Coronary artery (tissue), 2 donors: ENCODE results near the gene HSPA5.
"Not testable (repeated sequence)": the region's sequence is repeated elsewhere in the genome, so short reads cannot be mapped to it uniquely, and the experiment has no call there.

Source experiments
- DNase-seq: peaks from one replicate; pipeline ENCODE4 v3.0.0-alpha.2; 2017; ENCODE audit warnings: low spot score
- H3K27ac ChIP-seq, 2 donors: fragments of 200-600 bp; sonication (generic); one replicate each; pipeline ENCODE4 v1.5.1; 2016 to 2019
- H3K4me3 ChIP-seq: fragments of 200-600 bp; sonication (generic); 2 replicates; pipeline ENCODE4 v1.5.1; 2016; ENCODE audit warnings: mild to moderate bottlenecking, moderate library complexity
- TF ChIP-seq, protein P1 (sequence below): fragments of 200-600 bp; sonication (generic); IDR thresholded peaks from one replicate; pipeline ENCODE4 v1.5.1; 2019; ENCODE audit warnings: antibody characterized with exemption

HSPA5 gene

DNA sequence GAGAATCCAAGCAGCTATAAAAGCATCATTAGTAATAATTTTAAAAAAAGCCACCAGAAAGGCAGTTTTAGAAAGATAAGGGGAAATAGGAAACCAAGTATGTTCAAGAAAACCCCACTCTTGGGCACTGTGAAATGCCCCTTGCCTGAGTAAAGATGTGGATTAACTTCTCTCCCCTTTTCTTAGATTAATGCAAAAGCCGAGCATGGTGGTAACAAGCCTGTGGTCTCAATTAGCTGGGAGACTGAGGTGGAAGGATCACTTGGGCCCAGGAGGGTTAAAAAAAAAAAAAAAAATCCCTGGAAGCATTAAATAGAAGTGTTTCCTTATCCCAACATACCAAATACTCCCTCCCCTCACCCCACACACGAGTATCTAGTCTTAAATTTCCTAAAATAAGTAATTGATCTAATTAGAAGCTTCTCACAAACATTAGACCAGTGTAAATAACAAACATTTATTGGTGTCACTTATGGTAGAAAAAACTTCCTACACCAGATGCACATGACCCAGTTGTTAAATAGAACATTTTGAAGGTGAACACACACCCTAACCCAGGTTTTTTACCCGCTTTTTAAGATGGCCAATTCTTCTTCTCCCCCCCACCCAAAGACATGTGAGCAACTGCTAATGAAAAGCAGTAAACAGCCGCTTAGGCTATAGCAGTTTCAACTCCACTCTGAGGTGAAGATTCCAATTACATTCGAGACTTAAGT is 5.2 kb downstream of the HSPA5 start:
- DNase-seq = no peak

GRCh38 chr9:125234099-125234498 is 7.0 kb downstream of the HSPA5 start:
- H3K27ac ChIP-seq, H3K4me3 ChIP-seq, DNase-seq: not testable (repeated sequence)

More for the DNA sequence above, 5.2 kb downstream of the HSPA5 start:
- TF ChIP-seq, protein P1, sequence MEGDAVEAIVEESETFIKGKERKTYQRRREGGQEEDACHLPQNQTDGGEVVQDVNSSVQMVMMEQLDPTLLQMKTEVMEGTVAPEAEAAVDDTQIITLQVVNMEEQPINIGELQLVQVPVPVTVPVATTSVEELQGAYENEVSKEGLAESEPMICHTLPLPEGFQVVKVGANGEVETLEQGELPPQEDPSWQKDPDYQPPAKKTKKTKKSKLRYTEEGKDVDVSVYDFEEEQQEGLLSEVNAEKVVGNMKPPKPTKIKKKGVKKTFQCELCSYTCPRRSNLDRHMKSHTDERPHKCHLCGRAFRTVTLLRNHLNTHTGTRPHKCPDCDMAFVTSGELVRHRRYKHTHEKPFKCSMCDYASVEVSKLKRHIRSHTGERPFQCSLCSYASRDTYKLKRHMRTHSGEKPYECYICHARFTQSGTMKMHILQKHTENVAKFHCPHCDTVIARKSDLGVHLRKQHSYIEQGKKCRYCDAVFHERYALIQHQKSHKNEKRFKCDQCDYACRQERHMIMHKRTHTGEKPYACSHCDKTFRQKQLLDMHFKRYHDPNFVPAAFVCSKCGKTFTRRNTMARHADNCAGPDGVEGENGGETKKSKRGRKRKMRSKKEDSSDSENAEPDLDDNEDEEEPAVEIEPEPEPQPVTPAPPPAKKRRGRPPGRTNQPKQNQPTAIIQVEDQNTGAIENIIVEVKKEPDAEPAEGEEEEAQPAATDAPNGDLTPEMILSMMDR = no peak
- Histone ChIP-seq H3K27ac (no peak overlapping the region), H3K4me3 (peak overlapping the region; percentile 11)

- Histone ChIP-seq H3K4me3 (no peak overlapping the region), H3K27ac (no peak overlapping the region)
- TF ChIP-seq, protein P1 = no peak
- DNase-seq = no peak
These were observed 7.5 kb downstream of the HSPA5 start for GRCh38 chr9:125233678-125234077.

DNA sequence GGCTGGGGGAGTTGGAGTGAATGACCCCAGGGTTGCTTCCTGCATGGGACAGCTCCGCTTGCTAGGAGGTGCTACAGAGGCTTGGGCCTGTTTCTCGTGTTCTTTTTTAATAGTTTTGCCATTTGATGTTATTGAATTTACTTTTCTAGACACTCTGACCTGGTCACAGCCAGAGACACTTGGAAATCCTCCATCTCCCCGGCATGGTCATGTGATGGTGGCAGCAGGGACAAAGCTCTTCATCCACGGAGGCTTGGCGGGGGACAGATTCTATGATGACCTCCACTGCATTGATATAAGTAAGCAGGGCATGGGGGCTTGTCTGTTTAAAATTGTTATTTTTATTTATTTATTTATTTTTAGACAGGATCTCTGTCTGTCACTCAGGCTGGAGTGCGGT is 13.4 kb downstream of the HSPA5 start:
- Histone ChIP-seq H3K27ac (no peak overlapping the region), H3K4me3 (no peak overlapping the region)
- DNase-seq = no peak
- TF ChIP-seq, protein P1 = no peak

- not testable (repeated sequence) for DNase-seq, H3K4me3 ChIP-seq, H3K27ac ChIP-seq
These were observed 16.3 kb downstream of the HSPA5 start for GRCh38 chr9:125224858-125225257.

- Histone ChIP-seq H3K27ac (no peak overlapping the region), H3K4me3 (no peak overlapping the region)
- DNase-seq = no peak
- TF ChIP-seq, protein P1 = no peak
These were observed 22.5 kb downstream of the HSPA5 start for GRCh38 chr9:125218621-125219020.

- H3K27ac ChIP-seq = no peak overlapping the region
- no peak for DNase-seq
- TF ChIP-seq, protein P1 = no peak
- no peak overlapping the region for H3K4me3 ChIP-seq
These were observed 27.0 kb downstream of the HSPA5 start for GRCh38 chr9:125214186-125214585.

DNA sequence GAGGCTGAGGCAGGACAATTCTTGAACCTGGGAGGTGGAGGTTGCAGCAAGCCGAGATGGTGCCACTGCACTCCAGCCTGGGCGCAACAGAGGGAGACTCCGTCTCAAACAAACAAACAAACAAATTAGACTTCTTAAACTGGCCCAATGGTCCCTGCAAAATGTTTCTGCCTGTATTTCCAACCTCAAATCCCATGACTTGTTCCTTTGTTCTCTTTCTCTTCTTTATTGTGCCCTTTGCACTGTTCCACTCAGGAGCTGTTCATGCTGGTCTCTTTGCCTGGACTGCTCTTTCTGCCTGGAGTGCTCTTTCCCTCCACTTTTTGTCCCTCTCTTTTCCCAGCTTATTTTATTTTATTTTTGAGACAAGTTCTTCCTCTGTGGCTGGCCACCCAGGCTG is 36.7 kb downstream of the HSPA5 start:
- H3K4me3 ChIP-seq = no peak overlapping the region
- no peak for DNase-seq
- TF ChIP-seq, protein P1 = no peak
- no peak overlapping the region for H3K27ac ChIP-seq
